ENCODE measurements around the gene MCC.
A peak's percentile ranks its signal among the peaks of the same experiment; 100 is the strongest.

The MCC gene

DNA sequence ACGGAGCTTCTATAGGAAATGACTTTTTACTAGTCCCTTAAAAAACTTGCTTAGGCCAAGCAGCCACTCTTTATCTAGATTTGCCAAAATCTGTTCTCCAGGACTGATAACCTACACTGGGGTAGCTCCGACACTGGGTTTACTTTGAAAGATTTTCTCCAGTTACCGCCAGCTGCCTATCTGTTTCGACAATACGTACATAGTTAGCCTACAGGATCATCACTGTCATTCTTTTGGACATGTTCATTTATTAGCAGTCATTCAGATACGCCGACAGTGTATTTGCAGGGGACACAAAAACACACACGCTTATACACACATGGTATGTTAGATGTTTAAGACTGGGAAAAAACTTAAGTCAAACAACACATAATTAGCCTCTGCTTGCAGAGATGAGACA is 286.0 kb downstream of the MCC start:
- DNase-seq (ENCODE audit: low spot score), result no peak

DNA sequence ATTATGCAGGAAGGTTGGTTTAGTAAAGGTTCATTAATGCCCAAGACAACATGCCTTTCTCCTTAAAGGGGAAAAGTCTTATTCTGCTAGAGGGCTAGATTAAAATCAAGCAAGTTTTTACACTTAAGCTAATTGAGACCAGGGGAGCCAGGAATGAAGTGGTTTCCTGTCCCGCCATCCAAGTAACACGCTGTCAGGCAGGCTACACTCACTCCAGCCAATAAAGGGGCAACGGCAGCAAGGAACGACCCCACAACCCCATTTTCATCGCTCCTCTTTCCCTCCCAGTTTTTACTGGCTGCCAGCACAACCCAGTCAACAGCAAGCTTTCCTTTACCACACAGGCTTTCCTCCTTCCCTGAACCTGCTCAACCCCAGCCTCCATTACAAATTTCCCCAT is 286.5 kb downstream of the MCC start:
- DNase-seq (ENCODE audit: low spot score), result no peak

DNA sequence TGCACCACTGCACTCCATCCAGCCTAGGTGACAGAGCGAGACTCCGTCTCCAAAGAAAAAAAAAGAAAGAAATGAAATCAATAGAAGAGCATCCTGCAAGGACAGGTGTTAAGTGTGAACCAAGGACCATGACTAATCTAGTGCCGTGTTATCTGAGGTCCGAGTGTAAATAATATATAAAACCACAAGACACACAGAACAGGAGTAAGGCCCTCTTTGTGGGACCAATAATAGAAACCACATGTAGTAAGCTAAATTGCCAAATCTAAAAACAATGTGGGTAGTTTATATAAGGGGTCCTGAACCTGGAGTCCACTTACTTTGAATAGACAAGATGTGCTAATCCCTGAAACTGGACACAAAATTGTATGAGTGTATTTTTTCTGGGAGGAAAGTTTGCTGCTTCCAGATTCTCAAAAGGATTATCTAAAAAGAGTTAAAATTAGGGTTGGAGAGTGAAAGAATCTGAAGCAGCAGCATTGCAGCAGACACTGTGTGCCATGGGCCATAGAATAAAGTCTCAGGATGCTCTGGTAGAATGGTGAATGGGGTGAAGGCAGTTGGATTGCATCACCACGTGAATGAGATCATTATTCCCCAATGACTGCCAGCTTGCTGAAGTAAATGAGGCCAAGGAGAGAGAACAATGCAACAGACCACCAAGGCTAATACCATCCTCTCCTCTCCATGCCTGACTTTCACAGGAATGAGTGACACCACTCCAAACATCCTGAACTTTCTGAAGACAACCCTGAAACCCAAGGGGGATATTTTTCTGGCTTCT is 288.9 kb downstream of the MCC start:
- no peak for DNase-seq (ENCODE audit: low spot score)

DNA sequence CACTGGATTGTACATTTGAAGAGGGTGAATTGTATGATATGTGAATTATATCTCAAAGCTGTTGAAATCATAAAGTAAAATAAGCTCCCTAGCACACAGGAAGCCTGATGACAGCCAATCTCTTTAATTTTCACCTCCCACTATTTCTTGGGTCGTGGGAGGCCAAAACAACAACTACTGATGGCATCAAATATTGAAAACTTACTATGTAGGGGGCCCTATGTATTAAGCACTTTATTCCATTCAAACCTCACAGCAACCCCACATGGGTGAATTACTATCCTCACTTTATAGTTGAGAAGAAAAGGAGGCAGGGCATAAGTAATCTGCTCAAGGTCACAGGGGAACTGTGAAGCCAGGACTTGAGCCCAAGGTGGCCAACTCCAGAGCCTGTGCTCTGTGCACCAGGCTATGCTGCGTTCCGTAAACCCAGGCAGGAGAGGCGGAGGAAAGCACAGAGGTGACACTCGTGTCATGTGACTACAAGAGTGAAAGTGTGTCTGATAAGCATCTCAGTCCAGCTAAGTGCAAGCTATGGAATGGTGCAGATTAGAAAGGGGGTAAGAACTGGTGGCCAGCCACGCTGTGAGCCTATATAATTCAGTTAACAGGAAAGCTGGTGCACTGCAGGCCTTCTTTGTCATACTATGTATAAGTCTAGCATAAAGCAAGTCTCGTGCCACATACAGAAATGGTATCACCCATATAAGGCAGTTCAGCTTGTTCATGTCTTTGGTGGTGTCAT is 290.6 kb downstream of the MCC start:
- DNase-seq (ENCODE audit: low spot score), result no peak

- no peak for DNase-seq (ENCODE audit: low spot score)
These were observed 292.5 kb downstream of the MCC start for GRCh38 chr5:113195771-113196170.

GRCh38 chr5:113195251-113195650 is 293.0 kb downstream of the MCC start:
- DNase-seq (ENCODE audit: low spot score), result no peak

- no peak for DNase-seq (ENCODE audit: low spot score)
These were observed 293.7 kb downstream of the MCC start for GRCh38 chr5:113194591-113194990.

DNA sequence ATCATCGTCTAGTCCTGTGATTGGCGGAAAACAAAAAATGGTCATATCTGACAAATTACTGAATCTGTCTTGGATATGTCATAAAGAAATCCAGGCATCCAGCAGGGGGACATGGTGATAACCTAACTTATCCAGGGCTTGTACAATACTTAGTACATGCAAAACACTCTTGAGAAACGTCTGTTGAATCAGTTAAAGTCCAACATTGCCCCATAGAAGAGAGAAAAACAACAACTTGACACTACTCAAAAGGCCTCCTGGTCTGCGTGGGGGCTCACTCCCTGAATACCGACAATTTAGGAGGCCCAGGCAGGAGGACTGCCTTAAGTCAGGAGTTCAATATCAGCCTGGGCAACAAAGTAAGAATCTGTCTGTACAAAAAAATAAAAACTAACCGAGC is 294.1 kb downstream of the MCC start:
- DNase-seq (ENCODE audit: low spot score), result no peak

- no peak for DNase-seq (ENCODE audit: low spot score)
These were observed 294.8 kb downstream of the MCC start for GRCh38 chr5:113193311-113193978.

GRCh38 chr5:113192541-113192940 is 295.7 kb downstream of the MCC start:
- DNase-seq (ENCODE audit: low spot score), result no peak

DNA sequence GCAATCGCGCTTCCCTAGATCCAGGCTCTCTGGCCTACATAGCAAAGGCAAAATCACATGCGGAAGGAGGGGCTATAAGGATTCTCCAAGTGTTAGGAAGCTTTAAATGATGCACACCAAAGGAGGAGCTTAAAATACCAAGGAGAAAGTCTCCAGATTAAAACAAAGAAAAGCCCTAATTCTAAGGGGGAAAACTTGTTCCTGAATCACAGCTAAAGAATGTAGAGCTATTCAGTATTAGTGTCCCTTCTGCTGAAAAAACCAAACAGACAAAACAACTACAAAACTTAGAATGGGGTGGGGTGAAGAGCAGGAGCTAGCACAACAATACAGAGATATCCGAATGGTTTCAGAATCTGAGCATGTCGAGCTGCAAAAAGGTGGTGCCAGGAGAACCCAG is 297.9 kb downstream of the MCC start:
- no peak for DNase-seq (ENCODE audit: low spot score)

DNA sequence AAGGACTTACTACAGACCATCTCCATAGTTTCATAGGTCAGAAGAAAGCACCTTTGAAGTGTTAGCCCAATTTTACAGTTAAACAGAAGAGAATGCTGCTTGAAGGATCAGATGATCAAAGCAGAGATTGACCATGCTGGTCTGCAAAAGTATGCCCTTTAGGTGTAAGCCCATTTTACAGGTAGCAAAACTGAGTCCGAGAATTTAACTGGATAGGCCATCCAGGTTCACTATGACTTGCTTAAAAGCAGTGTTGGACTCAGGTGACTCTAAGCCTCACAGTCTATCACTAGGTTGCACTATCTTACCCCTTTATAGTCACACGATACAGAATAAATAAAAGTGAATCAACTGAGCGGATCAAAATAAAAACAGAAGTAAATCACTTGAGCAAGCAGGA is 299.0 kb downstream of the MCC start:
- DNase-seq (ENCODE audit: low spot score), result no peak

GRCh38 chr5:113188436-113188835 is 299.8 kb downstream of the MCC start:
- DNase-seq (ENCODE audit: low spot score), result no peak

GRCh38 chr5:113187906-113188305 is 300.3 kb downstream of the MCC start:
- DNase-seq (ENCODE audit: low spot score), result no peak

DNA sequence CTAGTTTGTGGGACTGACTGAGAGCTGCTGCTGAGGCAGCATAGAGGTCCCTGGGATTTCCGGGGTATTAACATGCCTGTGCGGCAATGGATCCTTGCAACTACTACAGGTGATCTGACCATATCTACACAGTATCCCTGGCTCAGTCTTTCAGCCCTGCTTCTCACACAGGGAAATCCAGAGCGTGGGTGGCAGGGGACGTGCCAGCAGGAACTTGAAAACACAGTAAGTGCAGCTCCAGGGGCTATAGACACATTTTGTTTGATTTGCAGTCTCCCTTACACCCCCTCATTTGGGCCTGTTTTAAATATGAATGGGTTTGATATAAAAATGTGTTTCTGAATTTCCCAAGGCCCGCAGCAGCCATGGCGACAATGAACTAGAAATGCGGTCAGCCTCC is 302.2 kb downstream of the MCC start:
- no peak for DNase-seq (ENCODE audit: low spot score)

DNA sequence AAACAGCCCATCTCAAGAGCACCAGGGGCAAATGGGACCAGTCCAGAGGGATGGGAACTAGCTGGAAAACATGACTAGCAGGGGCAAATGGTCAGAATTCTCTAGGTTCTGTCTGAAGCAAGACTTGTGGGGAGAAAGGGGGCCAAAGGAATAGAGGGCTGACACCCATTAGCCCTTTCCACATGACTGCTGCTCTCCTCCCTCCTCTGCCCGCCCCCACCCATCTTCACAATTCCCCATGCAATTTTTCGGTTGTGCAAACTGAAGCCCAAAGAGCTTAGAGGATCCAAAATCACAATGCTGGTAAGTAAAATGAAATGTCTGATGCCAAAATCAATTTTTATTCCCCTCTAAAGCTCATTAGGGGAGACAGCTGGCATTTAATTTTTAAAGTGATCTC is 304.6 kb downstream of the MCC start:
- DNase-seq (ENCODE audit: low spot score), result no peak

DNA sequence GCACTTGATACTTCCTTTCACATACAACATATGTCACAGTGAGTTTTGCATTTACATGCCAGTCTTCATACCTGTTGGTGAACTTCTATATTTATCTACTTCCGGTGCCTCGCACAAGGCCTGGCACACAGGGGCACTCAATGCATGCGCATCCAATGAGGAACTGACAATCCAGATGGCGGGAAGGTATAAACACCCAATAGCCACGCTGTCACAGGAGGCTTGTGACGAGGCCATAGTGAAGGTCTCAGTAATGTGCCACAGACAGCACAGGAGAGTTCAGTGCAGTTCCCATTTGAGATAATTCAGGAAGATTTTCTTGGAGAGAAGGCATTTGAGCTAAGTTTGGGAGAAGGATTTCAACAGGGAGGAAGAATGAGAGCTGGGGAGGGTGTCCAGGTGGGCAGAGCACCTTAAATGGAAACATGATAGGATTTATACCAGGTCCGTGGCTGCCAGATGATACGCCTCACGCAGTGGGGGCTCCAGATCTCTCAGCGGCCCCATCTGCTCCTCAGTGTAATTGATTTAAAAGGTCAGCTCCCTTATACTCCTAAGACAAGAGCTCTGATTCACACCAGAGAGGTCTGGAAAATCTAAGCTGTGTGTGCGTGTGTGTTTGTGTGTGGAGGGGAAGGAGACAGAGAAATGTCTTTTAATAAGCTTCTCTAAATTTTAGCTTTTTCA is 305.5 kb downstream of the MCC start:
- DNase-seq (ENCODE audit: low spot score), result peak; percentile 10

- DNase-seq (ENCODE audit: low spot score), result no peak
These were observed 306.3 kb downstream of the MCC start for GRCh38 chr5:113181853-113182490.

DNA sequence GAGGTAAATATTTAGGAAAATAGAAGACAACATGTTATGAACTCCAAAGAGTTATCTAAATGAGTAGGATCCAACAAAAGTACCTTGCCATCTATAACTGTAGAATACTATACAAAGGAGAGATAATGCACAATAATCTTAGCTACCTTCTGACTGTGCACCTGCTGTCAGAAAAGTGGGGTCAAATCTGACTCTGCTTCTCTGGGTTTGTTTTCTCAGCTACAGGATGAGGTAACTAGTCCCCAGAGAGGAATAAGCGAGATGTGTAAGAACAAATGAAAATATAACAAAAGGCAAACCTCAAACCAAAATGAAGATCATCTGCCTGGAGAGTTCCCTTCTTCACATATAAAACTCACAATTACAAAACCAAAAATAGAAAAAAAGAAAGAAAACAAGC is 306.8 kb downstream of the MCC start:
- no peak for DNase-seq (ENCODE audit: low spot score)

DNA sequence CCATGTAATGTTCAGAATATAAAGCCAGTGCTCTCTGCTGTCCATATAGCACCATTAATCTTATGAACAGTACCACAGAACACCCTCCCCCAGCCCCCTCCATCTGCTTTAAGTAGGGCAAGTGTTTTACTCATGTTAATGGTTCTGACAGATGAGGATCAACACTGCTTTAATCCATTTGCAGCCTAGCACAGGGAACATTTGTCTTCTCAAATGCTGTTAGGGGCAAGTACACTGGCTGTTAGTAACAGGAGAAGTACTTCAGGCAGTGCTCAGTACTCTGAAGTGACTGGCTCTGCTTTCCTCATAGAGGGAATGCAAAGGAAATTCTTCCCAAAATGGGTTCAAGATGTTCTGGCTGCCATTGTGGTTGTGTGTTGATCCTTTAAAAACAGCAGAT is 309.1 kb downstream of the MCC start:
- no peak for DNase-seq (ENCODE audit: low spot score)

DNA sequence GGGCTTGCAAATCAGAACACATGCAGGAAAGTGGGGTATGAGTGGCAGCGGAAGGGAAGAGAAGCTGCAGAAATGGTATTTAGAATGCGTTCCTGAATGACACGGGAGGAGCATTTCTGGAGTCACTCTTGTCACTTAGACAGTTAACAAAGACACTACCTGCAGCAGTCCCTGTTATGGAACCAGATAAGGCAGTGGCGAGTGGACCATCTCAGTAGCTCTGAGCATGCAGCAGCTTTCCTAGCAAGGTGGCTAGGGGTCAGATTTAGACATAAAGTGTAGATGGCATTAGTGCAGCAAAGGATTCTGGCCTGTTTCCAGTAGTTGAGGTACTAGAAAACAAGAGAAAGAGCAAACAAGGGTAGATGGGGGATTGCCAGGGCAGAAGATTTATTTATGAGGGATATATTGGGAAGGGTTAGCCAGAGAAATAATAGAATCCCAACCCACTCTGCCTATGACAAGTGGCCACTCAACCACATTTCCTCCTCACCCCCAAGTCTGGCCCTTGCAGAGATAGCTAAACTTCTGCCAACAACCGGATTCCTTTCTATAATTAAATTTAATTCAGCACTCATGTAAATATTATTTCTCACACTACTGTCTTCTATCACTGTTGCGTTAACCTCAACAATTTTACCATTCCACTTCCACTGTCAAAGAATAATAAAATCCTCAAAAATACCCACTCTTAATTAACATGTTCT is 310.0 kb downstream of the MCC start:
- DNase-seq (ENCODE audit: low spot score), result no peak

Measured in cerebellar cortex (tissue), 1 donor.